ENCODE measurements around the gene NLRP12.
A peak's percentile ranks its signal among the peaks of the same experiment; 100 is the strongest.
"Not testable (repeated sequence)": the region's sequence is repeated elsewhere in the genome, so short reads cannot be mapped to it uniquely, and the experiment has no call there.

NLRP12 gene, protein sequence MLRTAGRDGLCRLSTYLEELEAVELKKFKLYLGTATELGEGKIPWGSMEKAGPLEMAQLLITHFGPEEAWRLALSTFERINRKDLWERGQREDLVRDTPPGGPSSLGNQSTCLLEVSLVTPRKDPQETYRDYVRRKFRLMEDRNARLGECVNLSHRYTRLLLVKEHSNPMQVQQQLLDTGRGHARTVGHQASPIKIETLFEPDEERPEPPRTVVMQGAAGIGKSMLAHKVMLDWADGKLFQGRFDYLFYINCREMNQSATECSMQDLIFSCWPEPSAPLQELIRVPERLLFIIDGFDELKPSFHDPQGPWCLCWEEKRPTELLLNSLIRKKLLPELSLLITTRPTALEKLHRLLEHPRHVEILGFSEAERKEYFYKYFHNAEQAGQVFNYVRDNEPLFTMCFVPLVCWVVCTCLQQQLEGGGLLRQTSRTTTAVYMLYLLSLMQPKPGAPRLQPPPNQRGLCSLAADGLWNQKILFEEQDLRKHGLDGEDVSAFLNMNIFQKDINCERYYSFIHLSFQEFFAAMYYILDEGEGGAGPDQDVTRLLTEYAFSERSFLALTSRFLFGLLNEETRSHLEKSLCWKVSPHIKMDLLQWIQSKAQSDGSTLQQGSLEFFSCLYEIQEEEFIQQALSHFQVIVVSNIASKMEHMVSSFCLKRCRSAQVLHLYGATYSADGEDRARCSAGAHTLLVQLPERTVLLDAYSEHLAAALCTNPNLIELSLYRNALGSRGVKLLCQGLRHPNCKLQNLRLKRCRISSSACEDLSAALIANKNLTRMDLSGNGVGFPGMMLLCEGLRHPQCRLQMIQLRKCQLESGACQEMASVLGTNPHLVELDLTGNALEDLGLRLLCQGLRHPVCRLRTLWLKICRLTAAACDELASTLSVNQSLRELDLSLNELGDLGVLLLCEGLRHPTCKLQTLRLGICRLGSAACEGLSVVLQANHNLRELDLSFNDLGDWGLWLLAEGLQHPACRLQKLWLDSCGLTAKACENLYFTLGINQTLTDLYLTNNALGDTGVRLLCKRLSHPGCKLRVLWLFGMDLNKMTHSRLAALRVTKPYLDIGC

DNA sequence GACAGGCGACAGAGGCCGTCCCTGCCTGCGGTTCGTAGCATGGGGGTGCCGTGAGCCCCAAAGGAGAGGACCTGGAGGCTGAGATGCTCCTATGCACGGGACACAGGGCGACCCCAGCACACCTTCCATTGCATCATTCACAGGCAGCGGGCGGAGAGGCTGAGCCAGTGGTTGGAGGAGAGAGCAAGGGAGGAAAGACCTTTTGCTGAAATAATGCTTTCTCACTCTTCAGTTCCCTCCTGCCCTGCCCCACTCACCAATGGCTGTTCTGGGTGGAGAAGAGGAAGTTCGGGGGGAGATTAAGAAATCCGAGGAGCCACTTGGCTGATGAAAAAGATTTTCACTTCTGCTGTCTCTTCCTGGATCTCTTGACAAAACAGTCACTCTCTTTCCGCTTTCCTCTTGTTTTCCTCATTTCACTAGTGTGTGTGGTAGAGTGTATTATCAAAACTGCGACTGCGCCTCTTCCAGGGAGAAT, at the start of gene NLRP12:
NLRP12 (minus strand) TSS at position 181 of the 478 bp plus-strand sequence; CDS start at position 41, 140 bp downstream.
- no peak within 1 kb of the TSS for H3K9ac ChIP-seq (ENCODE audit: low read length)
- H3K4me1 ChIP-seq (ENCODE audit: control insufficient read depth, low read depth, low read length): no peaks in the 10 kb centered on the region
- no peaks in the 10 kb centered on the region for H3K27me3 ChIP-seq (ENCODE audit: control insufficient read depth, insufficient read depth, low read length)
- H3K4me3 ChIP-seq (ENCODE audit: low read length): no peak within 1 kb of the TSS
- no peak within 1 kb of the TSS for H3K27ac ChIP-seq (ENCODE audit: low read length)
- H3K36me3 ChIP-seq (ENCODE audit: control insufficient read depth, low read depth, low read length): no peaks in the 10 kb centered on the region
- no peaks in the 10 kb centered on the region for H3K9me3 ChIP-seq (ENCODE audit: control insufficient read depth, low read depth, low read length)

DNA sequence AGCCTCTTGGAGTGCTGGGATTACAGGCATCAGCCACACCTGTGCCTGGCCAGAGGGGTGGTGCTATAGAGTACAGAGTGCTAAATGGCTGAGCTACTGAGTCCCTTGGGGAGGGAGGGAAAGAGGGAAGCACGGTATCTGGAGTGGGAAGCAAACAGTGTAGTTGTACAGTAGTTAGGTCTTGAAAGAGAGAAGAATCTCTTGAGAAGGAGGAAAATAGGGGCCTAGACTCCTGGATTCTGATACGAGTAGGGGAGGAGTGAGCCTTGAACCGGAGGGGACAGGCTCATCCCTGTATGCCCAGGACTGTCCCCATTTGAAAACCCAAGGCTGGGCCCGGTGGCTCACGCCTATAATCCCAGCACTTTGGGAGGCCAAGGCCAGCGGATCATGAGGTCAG, 48.6 kb upstream of the NLRP12 start:
- Histone ChIP-seq H3K36me3 (ENCODE audit: control insufficient read depth, low read depth, low read length) (peaks cover 34% of the 10 kb centered on the region), H3K27ac (ENCODE audit: low read length) (no peak overlapping the region), H3K4me3 (ENCODE audit: low read length) (no peak overlapping the region), H3K9me3 (ENCODE audit: control insufficient read depth, low read depth, low read length) (no peaks in the 10 kb centered on the region), H3K27me3 (ENCODE audit: control insufficient read depth, insufficient read depth, low read length) (no peaks in the 10 kb centered on the region), H3K4me1 (ENCODE audit: control insufficient read depth, low read depth, low read length) (no peaks in the 10 kb centered on the region), H3K9ac (ENCODE audit: low read length) (no peak overlapping the region)

DNA sequence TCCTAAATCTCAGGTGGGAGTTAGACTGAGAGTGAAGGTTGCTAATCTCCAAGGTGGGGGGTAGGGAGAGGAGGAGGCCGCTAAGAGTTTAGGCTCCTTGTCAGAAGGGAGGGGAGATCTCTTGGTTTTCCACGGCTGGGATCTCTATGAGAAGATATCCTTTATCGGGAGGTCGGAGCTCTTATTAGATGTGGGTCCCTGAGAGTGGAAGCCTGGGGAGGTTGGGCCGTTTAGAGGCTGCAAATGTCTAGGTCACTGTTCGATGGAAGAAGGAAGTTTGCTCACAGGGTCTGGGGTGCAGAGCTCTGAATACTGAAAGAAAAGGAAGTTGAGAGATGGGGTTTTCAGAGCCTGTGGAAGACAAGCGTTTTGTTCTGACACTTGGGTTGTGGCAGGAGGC, 47.3 kb upstream of the NLRP12 start:
- H3K9ac ChIP-seq (ENCODE audit: low read length): no peak overlapping the region
- H3K36me3 ChIP-seq (ENCODE audit: control insufficient read depth, low read depth, low read length): peaks cover 32% of the 10 kb centered on the region

DNA sequence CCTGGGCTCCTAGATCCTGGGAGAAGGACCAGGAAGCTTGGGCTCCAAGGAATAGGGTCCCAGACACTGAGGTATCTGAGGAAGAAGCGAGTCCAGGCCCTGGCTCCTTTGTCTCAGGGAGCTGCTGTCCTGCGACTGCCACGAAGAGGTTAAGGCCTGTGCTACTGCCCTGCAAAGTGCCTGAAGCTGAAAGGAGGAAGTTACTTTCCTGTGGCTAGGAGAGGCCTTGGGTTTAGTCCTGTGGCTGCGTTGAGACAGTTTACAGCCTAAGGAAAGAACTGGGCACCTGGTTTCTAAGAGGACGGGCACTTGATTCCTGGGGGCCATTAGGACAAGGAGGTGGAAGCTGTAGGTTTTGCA, 46.4 kb upstream of the NLRP12 start:
- Histone ChIP-seq H3K9ac (ENCODE audit: low read length) (no peak overlapping the region), H3K27me3 (ENCODE audit: control insufficient read depth, insufficient read depth, low read length) (no peaks in the 10 kb centered on the region), H3K4me1 (ENCODE audit: control insufficient read depth, low read depth, low read length) (peaks cover 12% of the 10 kb centered on the region), H3K27ac (ENCODE audit: low read length) (no peak overlapping the region), H3K4me3 (ENCODE audit: low read length) (no peak overlapping the region), H3K9me3 (ENCODE audit: control insufficient read depth, low read depth, low read length) (no peaks in the 10 kb centered on the region), H3K36me3 (ENCODE audit: control insufficient read depth, low read depth, low read length) (peaks cover 26% of the 10 kb centered on the region)

More for the DNA sequence above, 47.3 kb upstream of the NLRP12 start:
- Histone ChIP-seq H3K27ac (ENCODE audit: low read length) (no peak overlapping the region), H3K4me1 (ENCODE audit: control insufficient read depth, low read depth, low read length) (peaks cover 6% of the 10 kb centered on the region), H3K27me3 (ENCODE audit: control insufficient read depth, insufficient read depth, low read length) (no peaks in the 10 kb centered on the region), H3K4me3 (ENCODE audit: low read length) (no peak overlapping the region), H3K9me3 (ENCODE audit: control insufficient read depth, low read depth, low read length) (no peaks in the 10 kb centered on the region)

DNA sequence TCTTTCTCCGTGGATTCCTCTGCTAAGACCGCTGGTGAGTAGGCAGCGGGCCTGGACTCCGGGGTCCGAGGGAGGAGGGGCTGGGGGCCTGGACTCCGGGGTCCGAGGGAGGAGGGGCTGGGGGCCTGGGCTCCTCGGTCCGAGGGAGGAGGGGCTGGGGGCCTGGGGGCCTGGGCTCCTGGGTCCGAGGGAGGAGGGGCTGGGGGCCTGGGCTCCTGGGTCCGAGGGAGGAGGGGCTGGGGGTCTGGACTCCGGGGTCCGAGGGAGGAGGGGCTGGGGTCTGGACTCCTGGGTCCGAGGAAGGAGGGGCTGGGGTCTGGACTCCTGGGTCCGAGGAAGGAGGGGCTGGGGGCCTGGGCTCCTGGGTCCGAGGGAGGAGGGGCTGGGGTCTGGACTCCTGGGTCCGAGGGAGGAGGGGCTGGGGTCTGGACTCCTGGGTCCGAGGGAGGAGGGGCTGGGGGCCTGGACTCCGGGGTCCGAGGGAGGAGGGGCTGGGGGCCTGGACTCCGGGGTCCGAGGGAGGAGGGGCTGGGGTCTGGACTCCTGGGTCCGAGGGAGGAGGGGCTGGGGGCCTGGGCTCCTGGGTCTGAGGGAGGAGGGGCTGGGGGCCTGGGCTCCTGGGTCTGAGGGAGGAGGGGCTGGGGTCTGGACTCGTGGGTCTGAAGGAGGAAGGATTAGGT, 45.8 kb upstream of the NLRP12 start:
- H3K9ac ChIP-seq (ENCODE audit: low read length): peak overlapping the region; percentile 97
- H3K27ac ChIP-seq (ENCODE audit: low read length): peak overlapping the region; percentile 92
- not testable (repeated sequence) for H3K9me3 ChIP-seq (ENCODE audit: control insufficient read depth, low read depth, low read length); H3K27me3 ChIP-seq (ENCODE audit: control insufficient read depth, insufficient read depth, low read length)
- peaks cover 14% of the 10 kb centered on the region for H3K4me1 ChIP-seq (ENCODE audit: control insufficient read depth, low read depth, low read length)
- peak overlapping the region; percentile 90 for H3K4me3 ChIP-seq (ENCODE audit: low read length)
- H3K36me3 ChIP-seq (ENCODE audit: control insufficient read depth, low read depth, low read length): peaks cover 25% of the 10 kb centered on the region

DNA sequence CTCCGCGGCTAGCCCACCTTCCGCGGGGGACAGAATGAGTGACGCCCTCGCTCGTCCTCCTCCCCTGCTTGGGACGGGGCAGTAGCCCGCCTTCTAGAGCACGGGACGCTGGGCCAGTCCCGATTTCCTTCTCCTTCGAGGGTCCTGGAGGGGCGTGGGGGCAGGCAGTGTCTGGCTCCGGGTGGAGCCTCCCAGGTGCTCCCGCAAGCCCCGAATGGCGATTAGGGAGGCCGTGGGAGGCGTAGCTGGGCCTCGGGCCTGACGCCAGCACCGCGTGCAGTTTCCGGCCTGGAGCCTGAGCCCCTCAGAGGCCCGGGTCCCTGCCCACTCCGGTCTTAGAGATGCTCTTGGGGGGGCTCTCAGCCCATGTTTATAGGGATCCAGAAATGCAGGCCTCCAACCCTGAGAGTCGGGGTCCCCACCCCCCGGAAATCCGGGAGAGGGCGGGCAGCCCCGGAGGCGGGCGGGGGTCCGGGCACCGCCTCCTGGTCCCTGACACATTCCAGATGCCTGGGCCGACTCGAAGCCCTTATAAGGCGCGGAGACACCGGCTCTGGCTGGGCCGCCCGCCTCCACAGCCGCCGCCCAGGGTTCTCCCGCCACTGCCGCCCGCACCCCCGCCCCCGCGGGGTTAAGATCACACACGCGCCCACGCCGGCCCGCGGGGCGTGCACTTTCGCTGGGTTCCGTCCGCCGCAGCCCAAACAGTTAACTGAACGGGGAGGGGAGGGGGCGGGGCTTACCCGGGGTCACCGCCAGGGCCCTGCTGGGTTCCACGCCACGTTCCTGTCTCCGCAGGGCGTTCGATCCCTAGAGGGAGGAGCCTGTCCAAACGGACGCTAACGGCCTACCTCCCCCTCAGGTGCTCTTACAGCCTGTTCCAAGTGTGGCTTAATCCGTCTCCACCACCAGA, 45.0 kb upstream of the NLRP12 start:
- Histone ChIP-seq H3K27me3 (ENCODE audit: control insufficient read depth, insufficient read depth, low read length) (no peaks in the 10 kb centered on the region), H3K9me3 (ENCODE audit: control insufficient read depth, low read depth, low read length) (no peaks in the 10 kb centered on the region), H3K9ac (ENCODE audit: low read length) (peak overlapping the region; percentile 97), H3K4me3 (ENCODE audit: low read length) (peak overlapping the region; percentile 90), H3K4me1 (ENCODE audit: control insufficient read depth, low read depth, low read length) (peaks cover 14% of the 10 kb centered on the region), H3K27ac (ENCODE audit: low read length) (peak overlapping the region; percentile 92), H3K36me3 (ENCODE audit: control insufficient read depth, low read depth, low read length) (peaks cover 17% of the 10 kb centered on the region)

DNA sequence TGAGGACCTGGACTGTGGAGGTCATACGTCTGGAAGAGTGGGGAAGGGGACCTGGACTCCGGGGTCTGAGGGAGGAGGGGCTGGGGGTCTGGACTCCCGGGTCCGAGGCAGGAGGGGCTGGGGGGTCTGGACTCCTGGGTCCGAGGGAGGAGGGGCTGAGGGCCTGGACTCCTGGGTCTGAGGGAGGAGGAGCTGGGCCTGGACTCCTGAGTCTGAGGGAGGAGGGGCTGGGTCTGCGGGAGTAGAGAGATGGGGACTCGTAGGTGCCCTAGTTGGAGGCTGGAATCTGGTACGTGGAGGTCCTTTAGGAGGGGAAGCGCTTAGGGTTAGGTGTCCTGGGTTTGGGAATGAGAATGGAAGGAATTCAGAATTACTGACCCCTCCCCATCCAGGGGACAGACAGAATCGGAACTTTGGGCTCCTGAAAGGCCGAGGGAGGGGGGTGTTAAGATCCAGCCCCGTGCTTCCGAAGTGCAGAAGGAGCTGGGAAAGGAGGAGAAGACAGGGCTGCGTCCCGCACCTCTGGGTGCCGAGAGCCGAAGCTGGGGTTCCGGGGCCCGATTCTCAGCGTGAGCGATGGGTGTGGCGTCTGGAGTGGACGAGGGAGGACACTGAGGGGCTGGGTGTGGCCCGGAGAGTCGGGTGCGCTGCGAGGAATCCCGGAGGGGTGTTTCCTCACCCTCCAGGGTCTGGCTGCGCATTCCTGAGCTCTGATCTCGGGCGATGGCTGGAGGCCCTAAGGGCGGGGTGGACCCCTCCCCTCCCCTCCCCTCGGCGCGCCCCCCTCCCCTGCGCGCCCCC, 44.2 kb upstream of the NLRP12 start:
- Histone ChIP-seq H3K4me3 (ENCODE audit: low read length) (peak overlapping the region; percentile 90), H3K9ac (ENCODE audit: low read length) (peak overlapping the region; percentile 97), H3K9me3 (ENCODE audit: control insufficient read depth, low read depth, low read length) (no peaks in the 10 kb centered on the region), H3K27ac (ENCODE audit: low read length) (peak overlapping the region; percentile 92), H3K27me3 (ENCODE audit: control insufficient read depth, insufficient read depth, low read length) (no peaks in the 10 kb centered on the region), H3K4me1 (ENCODE audit: control insufficient read depth, low read depth, low read length) (peaks cover 14% of the 10 kb centered on the region), H3K36me3 (ENCODE audit: control insufficient read depth, low read depth, low read length) (peaks cover 9% of the 10 kb centered on the region)

DNA sequence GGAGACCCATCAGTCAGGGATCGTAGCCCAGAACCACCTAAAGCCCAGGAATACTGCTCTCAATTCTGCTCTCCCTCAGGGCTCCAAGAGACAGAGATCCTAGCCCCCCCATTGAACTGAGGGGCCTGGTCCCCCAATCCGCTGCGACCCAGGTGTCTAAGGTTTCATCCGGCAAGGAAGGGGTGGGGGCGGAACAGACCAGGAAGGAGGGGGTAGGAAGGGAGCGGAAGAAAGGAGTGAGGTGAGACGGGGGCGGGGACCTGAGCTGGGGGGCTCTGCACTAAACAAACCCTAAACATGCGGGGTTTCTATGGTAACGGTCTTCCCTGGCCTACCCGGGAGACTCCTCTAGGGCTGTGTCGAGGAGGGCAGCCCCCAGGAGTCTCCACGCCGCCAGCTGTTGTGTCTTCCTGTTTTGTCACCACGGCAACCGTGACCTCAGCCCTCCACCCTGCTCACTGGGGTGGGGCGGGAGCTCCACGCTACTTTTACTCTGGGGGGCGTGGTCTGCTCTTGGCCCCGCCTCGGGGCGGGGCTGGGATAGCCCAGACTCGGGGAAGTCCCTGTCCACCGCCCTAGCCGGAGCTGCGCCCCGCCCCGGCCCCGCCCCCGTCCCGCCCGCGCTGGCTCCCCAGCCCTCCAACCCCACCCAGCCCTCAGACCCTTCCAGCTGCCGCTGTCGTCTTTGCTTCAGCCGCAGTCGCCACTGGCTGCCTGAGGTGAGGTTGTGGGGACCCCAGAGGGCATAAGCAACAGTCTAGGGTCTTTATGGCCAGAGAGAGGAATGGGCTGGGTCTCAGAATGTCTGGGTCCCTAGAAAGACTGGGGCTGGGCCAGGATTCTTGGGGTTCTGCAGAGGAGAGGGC, 43.3 kb upstream of the NLRP12 start, which contains the start of gene MYADM:
MYADM (plus strand) TSS at position 659 of the 866 bp plus-strand sequence. CDS start 5,647 bp downstream, outside the sequence.
- Histone ChIP-seq H3K9me3 (ENCODE audit: control insufficient read depth, low read depth, low read length) (no peaks in the 10 kb centered on the region), H3K27me3 (ENCODE audit: control insufficient read depth, insufficient read depth, low read length) (no peaks in the 10 kb centered on the region), H3K4me1 (ENCODE audit: control insufficient read depth, low read depth, low read length) (peaks cover 14% of the 10 kb centered on the region), H3K4me3 (ENCODE audit: low read length) (peak within 1 kb of the TSS; percentile 90), H3K9ac (ENCODE audit: low read length) (peak within 1 kb of the TSS; percentile 97), H3K36me3 (ENCODE audit: control insufficient read depth, low read depth, low read length) (peaks cover 5% of the 10 kb centered on the region), H3K27ac (ENCODE audit: low read length) (peak within 1 kb of the TSS; percentile 97)

DNA sequence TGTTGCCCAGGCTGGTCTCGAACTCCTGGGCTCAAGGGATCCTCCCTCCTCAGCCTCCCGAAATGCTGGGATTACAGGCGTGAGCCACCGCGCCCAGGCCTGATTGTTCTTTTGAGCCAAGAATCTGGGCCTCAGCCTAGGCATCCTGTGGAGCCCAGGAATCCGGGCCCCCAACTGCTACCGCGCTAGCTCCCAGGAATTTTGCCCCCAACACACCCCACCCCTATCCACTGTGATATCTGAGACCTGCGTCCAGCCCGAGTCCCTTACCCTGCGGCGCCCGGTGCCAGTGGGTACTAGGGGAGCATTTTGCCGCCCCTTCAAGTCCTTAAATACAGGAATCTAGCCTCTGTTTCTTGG, 42.7 kb upstream of the NLRP12 start:
- no peaks in the 10 kb centered on the region for H3K9me3 ChIP-seq (ENCODE audit: control insufficient read depth, low read depth, low read length)
- H3K27ac ChIP-seq (ENCODE audit: low read length): peak overlapping the region; percentile 97
- peak overlapping the region; percentile 57 for H3K4me3 ChIP-seq (ENCODE audit: low read length)
- no peaks in the 10 kb centered on the region for H3K27me3 ChIP-seq (ENCODE audit: control insufficient read depth, insufficient read depth, low read length)
- peaks cover 5% of the 10 kb centered on the region for H3K36me3 ChIP-seq (ENCODE audit: control insufficient read depth, low read depth, low read length)
- H3K4me1 ChIP-seq (ENCODE audit: control insufficient read depth, low read depth, low read length): peaks cover 14% of the 10 kb centered on the region
- peak overlapping the region; percentile 88 for H3K9ac ChIP-seq (ENCODE audit: low read length)
